SU-DHL-6 (cell line): ENCODE measurements around the gene CBFA2T2.

ENCODE experiments used
- H2AFZ ChIP-seq: fragments of 200-600 bp; sonication (generic); 2 replicates; pipeline ENCODE4 v1.6.1; 2014; ENCODE audit warnings: low read depth, mild to moderate bottlenecking, moderate library complexity, mixed read lengths, antibody characterized with exemption, low read length; ENCODE audit not compliant: severe bottlenecking
- H3F3A ChIP-seq: fragments of 200-600 bp; shearing (Covaris generic); 2 replicates; pipeline ENCODE4 v1.6.0; 2016; ENCODE audit warnings: antibody characterized with exemption, mild to moderate bottlenecking; ENCODE audit not compliant: insufficient read depth
- H3K27ac ChIP-seq: fragments of 200-600 bp; sonication (generic); 2 replicates; pipeline ENCODE4 v1.5.1; 2016; ENCODE audit warnings: low read depth, mild to moderate bottlenecking, low read length, moderate library complexity, mixed read lengths
- H3K27me3 ChIP-seq: fragments of 200-600 bp; sonication (generic), shearing (Covaris generic); 2 replicates; pipeline ENCODE4 v1.6.0; 2014; ENCODE audit warnings: mild to moderate bottlenecking, low read length
- H3K36me3 ChIP-seq: fragments of 200-600 bp; sonication (generic); 2 replicates; pipeline ENCODE4 v1.6.1; 2014; ENCODE audit warnings: mild to moderate bottlenecking, low read length, mixed read lengths
- H3K4me2 ChIP-seq: fragments of 300-600, 200-600 bp; shearing (Covaris generic), sonication (generic); 2 replicates; pipeline ENCODE4 v1.6.0; 2014; ENCODE audit warnings: low read length, low read depth, mild to moderate bottlenecking; ENCODE audit not compliant: poor library complexity, severe bottlenecking
- H3K4me3 ChIP-seq: fragments of 200-600 bp; sonication (generic); 2 replicates; pipeline ENCODE4 v1.5.1; 2014; ENCODE audit warnings: antibody characterized with exemption, low read length, mild to moderate bottlenecking, mixed read lengths; ENCODE audit not compliant: insufficient read depth, poor library complexity, severe bottlenecking
- H3K79me2 ChIP-seq: fragments of 200-600 bp; sonication (generic); 2 replicates; pipeline ENCODE4 v1.6.1; 2014; ENCODE audit warnings: mild to moderate bottlenecking, low read length, moderate library complexity; ENCODE audit not compliant: insufficient read depth
- H3K9ac ChIP-seq: fragments of 200-600 bp; sonication (generic); 2 replicates; pipeline ENCODE4 v1.7.0; 2014; ENCODE audit warnings: mild to moderate bottlenecking, low read length
- H3K9me2 ChIP-seq: fragments of 200-600 bp; sonication (generic); replicated peaks from 2 replicates; pipeline ENCODE4 v1.6.1; 2014; ENCODE audit warnings: low read length; ENCODE audit not compliant: insufficient read depth
- H3K9me3 ChIP-seq: fragments of 200-600 bp; sonication (generic); 2 replicates; pipeline ENCODE4 v1.6.1; 2014; ENCODE audit warnings: low read length, mixed read lengths; ENCODE audit not compliant: insufficient read depth
- H4K20me1 ChIP-seq: fragments of 200-600 bp; sonication (generic); 2 replicates; pipeline ENCODE4 v1.6.1; 2014; ENCODE audit warnings: low read depth, mild to moderate bottlenecking, antibody characterized with exemption, low read length, moderate library complexity, mixed read lengths
- CTCF ChIP-seq: fragments of 200-600 bp; sonication (generic); IDR thresholded peaks from one replicate; pipeline ENCODE4 v1.5.1; 2017; ENCODE audit warnings: antibody characterized with exemption, mild to moderate bottlenecking, low read length, moderate library complexity; ENCODE audit not compliant: insufficient read depth, poor library complexity, severe bottlenecking
- EZH2phosphoT487 ChIP-seq: fragments of 200-600 bp; sonication (generic), shearing (Covaris generic); conservative IDR thresholded peaks from 2 replicates; pipeline ENCODE4 v1.6.1; 2018; ENCODE audit warnings: mild to moderate bottlenecking, antibody characterized with exemption, low read length, moderate library complexity, mixed read lengths

The CBFA2T2 gene

GRCh38 chr20:33669224-33669623 lies 179.3 kb downstream of the CBFA2T2 start:
- Histone ChIP-seq H3K27ac (peak overlapping the region; percentile 78), H3K79me2 (peaks cover 38% of the 10 kb centered on the region), H3F3A (peaks cover 38% of the 10 kb centered on the region), H4K20me1 (no peaks in the 10 kb centered on the region), H2AFZ (no peak overlapping the region), H3K27me3 (no peaks in the 10 kb centered on the region), H3K9me2 (no peaks in the 10 kb centered on the region), H3K36me3 (0 out of 2 replicates have a peak, but pooled peaks cover 3% of the 10 kb centered on the region), H3K4me2 (peak overlapping the region; percentile 68), H3K9ac (peak overlapping the region; percentile 29; the same call in 1 of the 2 replicates), H3K4me3 (no peak overlapping the region), H3K9me3 (no peaks in the 10 kb centered on the region)
- TF ChIP-seq CTCF (no peak), EZH2phosphoT487 (no peak)

- Histone ChIP-seq H3F3A (peaks cover 45% of the 10 kb centered on the region), H3K36me3 (0 out of 2 replicates have a peak, but pooled peaks cover 3% of the 10 kb centered on the region), H3K9ac (peak overlapping the region; percentile 29; the same call in 1 of the 2 replicates), H3K4me3 (no peak overlapping the region), H3K27ac (peak overlapping the region; percentile 78), H3K9me2 (no peaks in the 10 kb centered on the region), H3K4me2 (peak overlapping the region; percentile 68), H3K9me3 (no peaks in the 10 kb centered on the region), H3K79me2 (peaks cover 38% of the 10 kb centered on the region), H4K20me1 (no peaks in the 10 kb centered on the region), H3K27me3 (no peaks in the 10 kb centered on the region), H2AFZ (no peak overlapping the region)
- no peak for TF ChIP-seq EZH2phosphoT487
- no peak for TF ChIP-seq CTCF
These were observed 180.2 kb downstream of the CBFA2T2 start for GRCh38 chr20:33669873-33670640.

- no peak overlapping the region for H3K4me3 ChIP-seq
- 0 out of 2 replicates have a peak, but pooled peaks cover 3% of the 10 kb centered on the region for H3K36me3 ChIP-seq
- TF ChIP-seq EZH2phosphoT487 (no peak), CTCF (no peak)
- no peaks in the 10 kb centered on the region for H3K9me3 ChIP-seq
- peaks cover 47% of the 10 kb centered on the region for H3F3A ChIP-seq
- no peak overlapping the region for H3K4me2 ChIP-seq
- H3K9ac ChIP-seq = no peak overlapping the region
- H4K20me1 ChIP-seq = no peaks in the 10 kb centered on the region
- no peaks in the 10 kb centered on the region for H3K27me3 ChIP-seq
- no peaks in the 10 kb centered on the region for H3K9me2 ChIP-seq
- peak overlapping the region; percentile 78 for H3K27ac ChIP-seq
- H2AFZ ChIP-seq = no peak overlapping the region
- peaks cover 38% of the 10 kb centered on the region for H3K79me2 ChIP-seq
These were observed 181.0 kb downstream of the CBFA2T2 start for GRCh38 chr20:33670715-33671499.
